ENCODE data around the gene RTN4R.

Gene RTN4R

DNA sequence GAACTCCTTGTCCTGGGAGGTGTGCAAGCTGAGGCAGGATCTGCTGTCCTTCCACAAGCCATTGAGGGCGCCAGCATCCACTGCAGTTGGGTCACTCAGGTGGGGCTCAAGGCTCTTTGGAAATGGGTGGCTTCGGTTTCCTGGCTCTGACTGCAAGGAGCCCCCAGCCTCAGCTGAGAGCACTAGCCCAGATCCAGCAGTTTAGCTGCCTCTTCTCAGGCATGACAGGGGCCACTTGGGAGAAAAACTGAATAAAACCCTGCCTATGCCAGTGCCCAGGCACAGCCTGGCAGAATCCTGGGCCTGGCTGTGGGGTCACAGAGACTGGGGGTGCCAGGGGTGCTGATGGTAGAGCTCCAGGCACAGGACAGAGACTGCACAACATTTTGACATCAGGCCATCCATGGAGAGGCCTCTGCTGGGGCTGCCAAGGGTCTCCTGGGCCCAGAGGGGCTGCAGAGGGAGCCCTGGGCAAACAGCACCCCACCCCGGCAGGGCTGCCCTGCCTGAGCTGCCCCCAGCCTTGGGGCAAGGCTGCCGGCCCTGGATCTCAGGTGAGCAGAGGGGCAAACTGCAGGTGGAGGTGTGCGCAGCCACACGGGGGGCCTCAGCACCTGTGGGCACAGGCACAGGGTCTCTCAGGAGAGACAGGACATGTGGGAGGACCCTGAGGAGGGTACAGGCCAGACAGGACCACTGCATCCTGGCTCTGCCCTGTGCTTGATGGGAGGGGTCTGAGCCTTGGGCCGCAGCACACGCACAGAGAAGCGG is 28.3 kb downstream of the RTN4R start:
- no peak for DNase-seq

DNA sequence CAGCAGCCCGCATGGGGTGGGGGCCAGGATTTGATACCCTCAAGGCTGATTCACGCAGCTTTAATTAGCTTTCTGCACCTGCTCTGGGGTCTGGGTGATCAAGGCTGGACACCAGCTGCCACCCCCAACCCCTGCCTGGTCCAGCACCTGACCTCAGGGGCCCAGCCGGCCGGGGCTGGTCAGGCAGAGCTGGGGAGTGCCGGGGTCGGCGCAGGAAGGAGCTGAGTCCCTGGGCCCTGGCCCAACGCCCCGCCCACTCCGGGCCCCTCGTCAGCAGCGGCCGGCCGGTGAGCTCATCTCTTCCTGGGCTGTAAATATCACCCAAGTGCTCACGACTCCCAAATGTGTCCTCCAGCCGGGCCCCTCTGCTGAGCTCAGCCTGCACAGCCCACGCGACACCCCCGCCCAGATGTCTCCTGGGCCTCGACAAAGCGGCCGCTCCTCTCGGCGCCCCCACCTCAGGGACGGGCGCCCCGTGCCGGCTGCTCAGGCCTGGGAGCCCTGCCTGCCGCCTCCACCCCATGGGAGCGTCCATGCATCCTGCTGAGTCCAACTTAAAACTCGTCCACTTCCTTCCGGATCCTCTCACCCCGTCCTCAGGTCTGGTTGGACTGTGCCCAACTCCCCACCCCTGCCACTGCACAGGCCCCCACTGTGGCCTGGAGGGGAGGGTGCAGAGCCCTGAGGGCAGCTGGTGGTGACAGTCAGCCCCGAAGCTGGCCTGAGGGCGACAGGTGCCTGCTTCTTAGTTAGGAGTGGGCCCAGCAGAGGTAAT is 29.0 kb downstream of the RTN4R start:
- DNase-seq: no peak

DNA sequence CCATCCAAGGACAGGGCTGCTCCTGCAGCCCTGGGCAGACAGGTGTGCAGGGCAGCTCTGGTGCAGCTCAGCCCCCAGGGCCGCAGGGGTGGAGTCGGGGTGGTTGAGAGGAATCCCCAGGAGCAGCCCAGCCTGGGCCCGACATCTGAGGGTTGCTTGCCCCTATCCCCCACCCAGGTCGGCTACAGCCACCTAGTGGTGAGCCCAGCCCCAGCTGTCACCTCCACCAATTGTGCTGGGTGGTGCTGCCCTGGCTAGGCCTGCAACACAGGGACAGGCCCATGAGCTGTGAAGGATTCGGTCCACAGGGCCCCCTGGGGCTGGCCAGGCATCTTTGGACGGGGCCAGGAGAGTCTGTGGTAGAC is 29.6 kb downstream of the RTN4R start:
- DNase-seq: peak; percentile 27 to 34

DNA sequence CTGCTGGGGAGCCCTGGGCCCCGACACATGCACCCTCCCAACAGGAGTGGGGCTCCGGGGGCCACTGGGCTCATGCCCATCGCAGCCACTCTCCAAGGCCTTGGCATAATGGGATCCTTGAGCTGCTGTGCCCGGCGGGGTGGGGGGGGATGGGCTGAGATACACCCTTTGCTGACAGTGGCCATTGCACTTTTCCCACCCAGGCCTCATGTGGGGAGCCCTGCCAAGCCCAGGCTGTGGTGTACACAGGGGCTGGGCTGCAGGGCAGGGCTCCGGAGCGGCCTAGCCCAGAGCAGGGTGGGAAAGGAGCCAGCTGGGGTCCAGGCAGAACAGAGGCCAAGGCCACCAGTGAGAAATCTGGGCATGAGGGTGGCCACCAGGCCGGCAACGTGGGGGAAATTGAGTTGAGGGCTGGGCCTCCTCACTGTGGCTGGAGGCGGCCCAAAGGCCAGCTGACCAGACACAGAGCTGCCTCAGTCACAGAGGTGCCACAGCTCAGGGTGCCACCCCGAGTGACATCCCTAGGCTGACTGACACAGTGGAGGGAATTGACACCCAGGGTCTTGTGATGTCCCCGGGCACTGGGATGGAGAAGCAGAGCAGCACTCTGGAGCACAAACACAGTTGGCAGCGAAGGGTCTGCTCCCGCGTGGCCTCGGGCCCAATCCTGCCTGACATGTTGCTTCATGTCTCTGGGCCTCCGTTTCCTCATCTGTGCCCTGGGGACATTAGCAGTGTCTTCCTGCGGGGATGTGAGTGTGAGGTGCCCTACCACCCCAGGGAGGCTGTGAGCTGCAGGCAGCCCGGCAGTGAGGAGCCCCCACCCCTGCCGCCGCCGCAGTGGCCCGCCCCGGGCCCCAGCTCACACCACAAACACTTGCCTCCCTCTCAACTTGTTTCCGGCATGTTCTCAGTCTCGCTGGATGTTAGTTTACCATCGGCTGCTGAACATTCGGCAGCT is 30.4 kb downstream of the RTN4R start:
- DNase-seq: no peak

DNA sequence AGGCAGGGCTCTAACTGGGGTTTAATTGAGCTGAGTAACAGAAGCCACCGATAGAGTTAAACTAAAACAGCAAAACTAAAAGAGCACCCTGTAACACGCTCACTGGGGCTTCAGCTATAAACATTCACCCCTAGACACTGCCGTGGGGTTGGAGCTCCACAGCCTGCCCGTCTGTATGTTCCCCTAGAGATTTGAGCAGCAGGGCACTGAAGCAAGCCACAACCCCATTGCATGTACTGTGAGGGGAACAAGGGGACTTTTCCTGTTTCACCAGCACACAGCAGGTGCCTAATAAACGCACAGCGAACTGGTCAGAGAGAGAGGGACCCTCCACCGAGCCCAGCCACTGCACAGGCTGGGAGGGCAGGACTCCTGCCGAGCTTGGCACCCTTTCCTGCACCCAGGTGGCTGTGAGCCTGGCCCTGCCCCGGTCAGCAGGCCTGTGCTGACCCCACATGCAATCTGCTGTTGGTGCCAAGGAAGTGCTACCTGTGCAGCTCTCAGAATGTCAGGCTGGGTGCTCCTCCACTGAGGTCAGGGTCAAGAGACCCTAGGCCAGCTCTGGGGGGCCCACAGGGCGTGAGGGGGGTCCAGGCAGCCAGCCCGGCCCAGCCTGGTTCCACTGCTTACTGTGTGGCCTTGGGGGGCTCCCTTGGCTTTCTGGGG is 31.9 kb downstream of the RTN4R start:
- no peak for DNase-seq

DNA sequence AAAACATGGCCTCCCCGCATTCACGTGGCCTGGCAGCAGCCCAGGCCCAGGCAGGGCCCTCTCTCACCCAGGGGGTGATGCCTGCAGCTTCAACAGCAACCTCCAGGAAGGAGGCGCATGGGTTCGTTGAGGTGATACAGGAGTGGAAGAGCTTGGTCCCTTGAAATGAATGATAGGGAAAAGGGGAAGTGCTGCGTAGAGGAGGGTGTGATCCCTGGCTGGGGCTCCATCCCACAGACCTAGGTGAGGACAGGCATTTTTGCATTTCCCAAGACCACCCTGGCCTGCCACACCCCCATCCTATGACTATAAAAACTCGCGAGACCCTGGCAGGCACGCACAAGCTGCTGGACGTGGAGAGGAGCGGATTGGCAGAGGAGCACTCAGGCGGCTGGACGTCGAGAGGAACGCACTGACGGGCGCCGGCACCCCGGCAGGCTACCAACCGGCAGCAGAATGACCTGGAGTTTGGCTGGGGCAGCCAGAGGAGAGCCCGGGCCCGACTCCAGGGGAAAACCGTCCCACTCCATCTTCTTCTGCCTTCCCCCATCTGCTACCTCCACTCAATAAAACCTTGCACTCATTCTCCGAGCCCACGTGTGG is 32.6 kb downstream of the RTN4R start:
- no peak for DNase-seq

DNA sequence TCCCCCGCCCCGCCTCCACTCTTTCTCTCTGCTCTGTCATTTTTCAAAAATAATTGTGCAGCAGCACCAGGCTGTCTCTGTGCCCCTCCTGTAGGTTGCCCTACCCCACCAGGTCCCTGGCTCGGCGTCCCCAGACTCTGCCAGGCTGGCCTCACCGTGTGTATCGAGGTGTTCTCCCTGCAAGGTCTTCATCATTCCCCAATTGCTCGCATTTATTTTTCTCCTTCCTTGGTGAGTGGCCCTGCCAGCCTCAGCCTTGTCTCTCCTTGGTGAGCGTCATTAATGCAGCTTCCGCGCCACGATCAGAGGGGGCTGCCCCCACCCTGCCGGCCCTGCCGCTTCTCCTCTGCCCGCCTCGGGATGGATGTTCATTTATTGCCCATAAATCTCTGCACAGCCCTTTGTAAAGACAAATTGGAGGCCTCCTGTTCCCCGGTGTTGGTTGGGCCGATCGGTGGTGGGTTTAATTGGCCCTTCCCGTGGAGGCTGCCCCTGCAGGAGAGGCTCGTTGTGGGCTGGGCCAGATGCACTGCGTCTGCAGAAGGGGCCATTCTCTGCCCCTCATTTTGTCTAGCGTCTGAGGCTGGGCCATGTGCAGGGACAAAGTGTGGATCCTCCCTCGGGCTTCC is 33.2 kb downstream of the RTN4R start:
- DNase-seq: no peak

DNA sequence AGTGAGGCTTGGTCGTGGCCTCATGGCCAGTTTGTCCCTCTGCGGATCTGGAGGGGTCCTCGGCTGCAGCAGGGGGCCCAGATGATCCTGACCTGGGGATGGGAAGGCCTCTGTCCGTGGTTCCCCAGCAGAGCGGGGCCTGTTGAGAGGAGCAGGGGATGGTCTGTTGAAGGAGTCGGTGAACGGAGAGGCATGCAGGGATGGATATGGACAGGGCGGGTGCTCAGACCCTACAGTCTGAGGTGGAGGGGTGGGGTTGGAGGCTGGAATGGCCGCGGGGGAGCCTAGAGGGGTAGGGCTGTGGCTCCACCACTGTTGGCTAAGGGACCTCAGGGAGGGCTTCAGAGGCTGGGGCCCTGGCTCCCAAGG is 33.8 kb downstream of the RTN4R start:
- no peak for DNase-seq

DNA sequence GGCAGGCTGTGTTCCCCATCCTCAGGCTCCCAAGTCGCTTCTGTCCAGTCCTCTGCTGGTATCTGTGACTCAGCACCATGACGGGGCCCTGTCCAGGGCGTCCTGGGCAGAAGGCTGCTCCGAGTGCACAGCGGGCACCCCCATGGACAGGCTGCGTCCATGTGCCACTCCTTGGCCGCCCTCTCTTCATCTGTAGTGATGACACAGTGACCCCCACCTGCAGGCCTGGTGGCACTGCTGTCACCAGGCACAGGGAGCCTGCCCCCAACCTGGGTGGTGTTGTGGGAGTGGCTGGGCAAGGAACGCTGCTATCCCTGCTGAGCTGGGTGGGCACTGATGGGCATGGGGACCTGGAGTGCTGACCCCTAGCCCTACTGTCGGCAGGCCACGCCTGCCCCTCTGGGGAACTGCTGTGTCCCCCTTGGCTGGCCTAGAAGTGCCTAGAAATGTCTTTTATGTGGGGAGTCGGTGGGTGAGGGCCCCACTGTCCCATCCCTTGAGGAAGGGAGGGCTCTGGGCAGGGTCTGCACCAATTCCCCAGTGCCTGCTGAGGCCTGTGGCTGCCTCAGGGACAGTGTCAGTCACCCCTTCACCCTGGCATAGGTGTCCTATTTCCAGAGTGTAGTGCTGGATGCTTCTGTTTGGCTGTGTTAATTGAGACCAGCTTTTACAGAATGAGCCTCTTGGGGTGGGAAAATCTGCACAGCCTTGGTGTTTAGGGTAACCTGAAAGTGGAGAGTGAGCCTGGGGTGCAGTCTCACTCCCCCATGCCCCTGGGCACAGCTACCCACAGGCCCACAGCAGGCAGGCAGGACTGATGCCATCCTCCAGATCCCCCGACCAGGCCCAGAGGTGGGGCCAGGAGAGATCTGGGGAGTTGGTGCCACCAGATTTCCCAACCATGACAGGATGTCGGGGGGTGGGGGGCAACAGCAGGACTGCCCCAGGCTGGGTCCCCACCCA is 34.5 kb downstream of the RTN4R start:
- DNase-seq: no peak

DNA sequence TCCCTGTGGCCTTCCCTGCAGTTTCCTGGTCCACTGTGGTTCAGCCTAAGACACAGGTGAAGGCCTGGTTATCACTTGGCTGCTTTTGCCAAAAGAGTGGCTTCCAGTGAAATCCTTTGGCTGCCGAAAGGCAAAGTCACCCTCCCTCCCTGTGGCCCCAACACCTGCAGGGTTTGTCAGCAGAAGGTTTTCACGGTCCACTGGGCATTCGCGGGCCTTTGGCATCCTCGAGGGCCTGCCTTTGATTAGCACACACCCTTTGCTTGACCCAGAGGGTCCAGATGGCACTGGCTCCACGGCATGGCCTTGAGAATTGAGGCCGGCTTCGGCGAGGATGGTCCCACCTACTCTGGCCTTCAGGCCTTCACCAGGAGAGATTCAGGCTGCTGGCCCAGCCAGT is 35.3 kb downstream of the RTN4R start:
- DNase-seq: no peak

DNA sequence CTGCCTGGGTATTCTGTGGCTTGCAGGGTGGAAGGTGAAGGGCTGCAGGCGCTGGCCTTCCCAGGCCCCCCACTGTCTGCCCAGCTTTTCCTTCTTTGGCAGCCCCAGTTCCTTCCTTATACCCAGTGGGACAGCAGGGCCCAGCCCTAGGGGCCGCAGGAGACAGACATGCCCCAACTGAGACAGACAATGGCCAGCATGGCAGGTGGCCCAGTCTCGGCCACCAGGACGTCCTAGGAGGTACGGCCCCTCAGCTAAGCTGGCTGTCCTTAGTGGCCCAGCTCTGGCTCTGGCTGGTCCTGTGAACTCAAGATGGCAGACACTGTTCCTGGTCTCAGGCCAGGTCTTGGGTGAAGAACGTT is 35.9 kb downstream of the RTN4R start:
- DNase-seq: no peak

DNA sequence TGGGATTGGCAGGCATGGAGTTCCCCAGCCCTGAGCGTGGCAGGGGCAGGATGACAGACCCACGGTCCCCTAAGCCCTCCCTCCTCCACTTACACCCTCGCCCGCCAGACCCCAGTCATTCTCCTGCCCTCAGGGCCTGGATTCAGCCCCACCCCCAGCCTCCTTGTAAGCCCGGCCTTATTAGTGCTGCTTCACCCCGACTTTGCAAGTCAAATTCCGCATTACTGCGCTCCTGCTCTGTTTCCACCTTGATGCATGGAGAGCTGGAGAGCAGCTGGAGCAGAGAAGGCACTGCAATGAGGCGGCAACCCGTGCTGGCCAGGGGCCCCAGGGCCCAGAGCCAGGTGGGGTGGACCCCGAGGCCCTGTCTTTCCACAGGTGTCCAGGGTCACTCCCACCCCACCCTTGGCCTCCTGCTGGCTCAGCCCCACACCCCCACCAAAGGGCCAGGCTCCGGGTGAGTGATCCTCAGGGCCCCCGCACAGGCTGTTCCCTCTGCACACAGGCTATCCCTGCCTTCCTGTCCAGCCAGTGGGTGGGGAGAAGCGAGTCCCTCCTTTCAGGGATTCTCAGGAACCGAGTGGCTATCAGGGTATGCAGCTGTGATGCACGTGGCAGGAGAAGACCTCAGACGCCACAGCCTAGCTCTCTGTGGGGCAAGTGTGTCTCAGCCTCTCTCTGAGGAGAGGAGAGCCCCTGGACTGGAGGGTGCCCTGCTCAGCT is 36.4 kb downstream of the RTN4R start:
- no peak for DNase-seq

DNA sequence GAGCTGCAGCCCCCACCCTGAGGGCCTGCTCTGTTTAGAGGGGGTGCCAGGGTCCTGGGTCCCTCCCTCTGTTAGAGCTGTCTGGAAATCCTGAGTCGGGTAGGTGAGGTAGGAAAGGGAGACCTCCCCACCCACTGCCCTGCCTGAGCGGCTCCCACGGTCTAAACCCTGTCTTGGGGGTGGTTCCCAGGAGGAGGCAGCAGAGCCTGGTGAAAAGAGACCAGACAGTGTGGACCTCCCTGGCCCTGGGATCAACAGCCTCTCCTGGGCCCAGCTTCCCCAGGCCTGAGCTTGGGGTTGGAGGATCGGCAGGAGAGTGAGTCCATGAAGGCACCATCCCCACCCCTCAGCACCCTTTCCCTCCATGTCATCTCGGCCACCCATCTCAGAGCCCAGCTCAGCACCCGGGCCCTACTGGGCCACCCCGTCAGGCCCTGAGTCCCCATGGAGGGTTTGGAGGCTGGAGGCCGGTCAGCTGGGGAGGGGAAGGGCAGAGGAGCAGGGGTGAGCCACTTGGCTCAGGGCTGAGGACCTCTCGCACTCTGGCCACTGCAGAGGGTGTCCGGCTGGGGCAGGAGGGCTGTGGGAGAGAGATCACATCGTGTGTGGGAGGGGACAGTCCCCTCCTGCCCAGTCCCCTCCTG is 37.2 kb downstream of the RTN4R start:
- DNase-seq: no peak

DNA sequence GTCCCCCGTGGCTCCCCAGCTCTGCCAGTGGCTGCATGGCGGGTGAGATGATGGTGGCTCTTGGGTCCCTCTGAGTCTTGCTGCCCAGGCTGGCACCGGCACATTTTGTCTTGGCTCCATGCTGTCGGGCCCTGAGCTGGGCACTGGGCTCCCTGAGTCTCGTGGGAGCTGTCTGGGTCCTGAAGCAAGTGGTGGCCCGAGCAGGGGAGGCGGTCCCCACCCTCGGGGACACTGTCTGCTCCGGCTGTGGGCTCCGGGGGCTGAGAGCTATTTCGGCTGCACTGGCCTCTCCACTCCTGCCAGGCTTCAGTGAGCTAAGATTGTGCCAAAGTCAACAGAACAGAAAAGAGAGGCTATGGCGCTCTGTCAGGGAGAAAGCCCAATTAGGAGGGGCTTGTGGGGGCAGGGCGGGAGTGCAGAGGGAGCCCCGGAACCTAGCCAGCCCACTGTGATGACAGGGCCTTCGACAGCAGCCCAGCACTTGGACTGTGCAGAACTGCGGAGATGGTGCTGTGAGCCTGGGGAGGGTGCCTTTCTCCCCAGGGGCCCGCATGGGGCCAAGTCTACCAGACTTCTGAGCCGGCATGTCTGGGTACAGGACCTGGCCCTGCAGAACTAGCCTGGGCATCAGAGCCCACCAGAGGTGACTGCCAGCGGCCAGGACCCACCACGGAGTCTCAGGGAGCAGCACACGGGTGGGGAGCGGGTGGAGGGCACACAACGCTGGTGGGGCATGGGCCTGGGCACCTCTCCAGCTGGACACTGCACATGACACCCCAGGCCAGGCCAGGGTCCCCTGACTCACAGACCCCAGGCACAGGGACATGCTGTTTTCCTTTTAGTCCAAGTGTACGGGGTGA is 38.0 kb downstream of the RTN4R start:
- DNase-seq: no peak

DNA sequence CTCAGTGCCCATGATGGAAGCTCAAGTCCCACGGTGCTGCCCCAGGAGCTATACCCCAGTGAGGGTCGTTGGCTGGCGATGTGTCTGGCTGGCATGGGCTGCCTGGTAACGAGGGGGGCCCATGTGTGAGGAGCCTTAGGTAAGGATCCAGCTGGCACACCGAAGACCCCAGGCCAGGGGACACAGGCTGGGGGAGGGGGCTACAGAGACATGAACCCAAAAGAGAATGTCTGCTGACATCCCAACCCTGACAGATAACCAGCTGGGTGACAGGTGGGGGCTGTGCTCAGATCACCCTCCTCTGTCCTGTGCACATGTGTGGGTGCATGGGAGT is 39.2 kb downstream of the RTN4R start:
- DNase-seq: no peak

DNA sequence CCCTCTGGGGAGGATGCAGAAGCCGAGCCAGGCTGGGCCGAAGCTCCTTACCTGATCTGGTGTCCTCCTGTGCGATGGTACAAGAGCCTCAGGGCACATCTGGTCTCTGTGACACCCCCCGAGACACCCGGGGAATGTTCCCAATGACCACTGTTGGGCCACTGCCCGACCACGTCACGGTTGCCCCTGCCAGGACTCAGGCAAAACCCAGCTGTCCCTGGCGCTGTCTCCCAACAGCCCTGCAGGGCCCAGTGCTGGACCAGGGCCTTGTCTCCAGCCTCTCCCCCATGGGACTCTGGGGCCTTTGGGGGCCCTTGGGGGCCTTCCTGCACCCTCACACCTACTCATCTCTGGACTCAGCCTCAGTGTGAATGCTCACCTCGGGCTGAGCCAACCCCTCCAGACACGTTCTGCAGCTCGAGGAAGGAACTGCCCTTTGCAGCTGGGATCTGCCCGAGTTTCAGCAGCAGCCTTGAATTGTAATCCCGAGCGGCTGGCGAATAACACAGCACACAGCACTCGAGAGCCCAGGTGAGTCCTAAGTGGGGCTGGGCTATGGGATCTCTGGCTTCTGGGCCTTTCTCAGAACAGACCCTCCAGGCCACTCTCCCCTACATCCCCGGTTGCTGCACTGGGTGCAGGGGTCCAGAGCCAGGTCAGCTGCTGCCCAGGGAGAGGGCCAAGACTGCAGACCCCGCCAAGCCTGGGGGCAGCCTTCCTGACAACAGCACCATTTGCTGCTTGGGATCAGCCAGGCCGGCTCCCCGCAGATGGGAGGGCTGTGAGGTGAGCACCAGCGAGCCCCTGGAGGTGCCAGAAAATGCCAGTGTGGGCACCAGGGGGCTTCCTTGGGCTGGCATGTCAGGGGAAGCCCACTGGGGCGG is 39.8 kb downstream of the RTN4R start:
- DNase-seq: no peak

DNA sequence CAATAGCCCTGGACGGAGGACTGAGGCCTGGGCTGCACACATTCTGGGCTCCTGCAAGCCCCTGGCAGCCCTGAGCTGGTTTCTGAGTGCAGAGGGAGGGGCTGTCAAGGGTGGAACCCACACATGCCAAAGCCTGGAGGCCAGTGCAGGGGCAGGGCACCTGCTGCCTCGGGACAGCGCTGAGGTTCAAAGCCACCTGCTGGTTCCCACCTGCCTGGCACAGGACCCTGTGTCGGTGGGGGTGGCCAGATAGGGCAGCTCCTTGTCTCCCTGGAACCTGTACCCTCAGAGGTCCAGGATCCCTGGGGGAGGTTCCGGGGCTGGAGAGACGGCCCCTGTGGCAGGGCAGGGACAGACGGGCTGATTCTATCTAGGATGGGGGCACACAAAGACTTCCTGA is 40.8 kb downstream of the RTN4R start:
- DNase-seq: no peak

Data from activated CD4-positive, alpha-beta T cell treated with anti-CD3 and anti-CD28 coated beads, Interleukin-2, amount 50 U/mL, for 4 hours (primary cell).